Measurements from ENCODE around the gene TPD52L2.

TPD52L2 gene

DNA sequence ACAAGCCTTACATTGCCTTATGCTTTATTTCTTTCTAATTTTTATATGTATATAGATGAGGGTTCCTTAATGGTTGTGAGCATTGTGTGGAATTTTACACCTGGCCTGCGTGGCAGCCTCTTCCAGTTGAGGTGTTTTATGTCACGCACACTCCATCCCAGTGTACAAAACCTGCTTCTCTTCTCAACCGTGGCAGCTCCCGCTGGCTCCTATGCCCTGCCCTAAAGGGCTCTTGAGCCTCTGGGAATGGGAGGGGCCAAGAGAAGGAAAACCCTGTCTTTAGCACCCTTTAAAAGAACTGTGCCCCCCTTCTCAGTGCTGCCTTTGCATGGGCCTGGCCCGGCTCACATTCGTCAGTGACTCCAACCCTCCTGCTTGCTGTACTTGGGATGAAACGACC is 25.5 kb downstream of the TPD52L2 start:
- H3K4me3 ChIP-seq, result no peak overlapping the region
- peak overlapping the region in 4 of 21 experiments; percentile 45 to 66 (median 55) for H3K27ac ChIP-seq

DNA sequence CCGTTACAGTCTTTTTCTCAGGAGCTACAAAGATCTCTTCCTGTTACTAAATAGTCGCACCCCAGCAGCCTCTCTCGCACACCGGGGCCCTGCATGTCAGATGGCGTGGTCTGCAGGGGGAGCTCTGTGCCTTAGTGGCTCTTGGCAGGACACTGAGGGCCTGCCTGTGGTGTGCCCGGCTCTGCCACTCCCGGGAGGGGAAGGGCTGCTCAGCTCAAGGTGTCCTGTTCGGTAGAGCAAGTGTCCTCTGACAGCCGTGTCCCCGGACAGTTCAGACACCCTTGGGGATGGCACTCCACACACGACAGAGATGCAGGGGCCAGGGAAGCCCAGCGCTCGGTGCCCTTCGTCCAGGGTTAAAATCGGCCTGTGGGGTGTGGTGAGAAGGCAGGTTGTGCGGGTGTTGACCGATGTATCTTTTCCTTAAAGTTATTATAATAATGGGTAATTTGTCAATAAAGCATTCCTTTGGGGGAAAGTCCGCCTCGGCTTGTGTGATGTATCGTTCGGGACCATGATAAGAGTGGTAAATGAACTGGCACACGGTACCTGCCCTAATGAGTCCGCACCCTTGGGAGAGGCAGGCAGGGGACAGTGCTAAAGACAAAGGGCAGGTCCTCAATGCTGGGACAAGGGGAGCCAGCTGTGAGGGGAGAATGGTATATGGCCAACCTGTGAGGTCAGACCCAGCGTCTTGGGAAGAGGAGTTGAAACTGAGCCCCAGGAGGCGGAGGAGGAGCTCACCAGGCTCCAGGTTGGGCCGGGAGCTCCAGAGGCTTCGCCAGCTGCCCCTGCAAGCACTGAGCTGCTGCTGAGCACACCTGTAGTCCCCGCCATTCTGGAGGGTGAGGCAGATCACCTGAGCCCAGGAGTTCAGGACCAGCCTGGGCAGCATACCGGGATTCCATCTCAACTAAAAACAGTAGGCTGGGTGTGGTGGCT is 26.3 kb downstream of the TPD52L2 start:
- Histone ChIP-seq H3K4me3 (no peak overlapping the region), H3K27ac (peak overlapping the region in 3 of 21 experiments; percentile 45 to 66 (median 63))

DNA sequence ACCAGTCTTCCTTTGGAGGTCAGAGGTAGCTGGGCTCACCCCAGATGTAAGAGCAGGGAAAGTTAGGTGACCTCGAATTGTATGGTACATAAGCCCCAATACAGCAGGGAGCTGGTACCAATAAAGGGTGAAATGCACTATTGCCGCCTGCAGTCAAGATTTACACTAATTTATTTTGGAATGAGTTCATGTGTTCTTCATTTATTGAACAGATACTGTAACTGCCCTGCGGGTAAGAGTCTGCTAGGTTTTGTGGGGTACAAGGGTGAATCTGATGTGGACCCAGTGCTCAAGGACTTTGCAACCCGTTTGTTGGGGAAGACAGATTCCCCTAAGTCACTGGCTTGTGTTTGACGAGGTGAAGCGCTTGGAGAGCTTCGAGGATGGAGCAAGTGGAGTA is 27.3 kb downstream of the TPD52L2 start:
- Histone ChIP-seq H3K27ac (no peak overlapping the region), H3K4me3 (no peak overlapping the region)

DNA sequence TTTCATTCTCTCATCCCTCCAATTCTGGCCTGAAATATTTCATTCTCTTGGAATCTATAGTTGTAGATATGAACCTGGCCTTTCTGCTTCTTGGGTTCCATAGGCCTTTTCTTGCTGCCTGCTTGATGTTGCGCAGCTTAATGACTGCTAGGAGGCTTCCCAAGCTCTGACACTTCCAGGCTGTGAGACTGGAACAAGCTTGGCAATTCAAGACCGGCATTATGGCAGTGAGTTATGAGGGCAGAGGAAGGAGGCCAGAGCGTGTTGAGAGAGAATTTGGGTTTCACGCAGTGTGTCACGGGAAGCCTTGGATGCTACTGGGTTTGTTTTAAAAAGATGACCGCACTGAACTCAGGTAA is 28.9 kb downstream of the TPD52L2 start:
- peak overlapping the region in 19 of 21 experiments; percentile 29 to 94 (median 79) for H3K27ac ChIP-seq
- peak overlapping the region in 5 of 7 experiments; percentile 27 to 79 (median 74) for H3K4me3 ChIP-seq

DNA sequence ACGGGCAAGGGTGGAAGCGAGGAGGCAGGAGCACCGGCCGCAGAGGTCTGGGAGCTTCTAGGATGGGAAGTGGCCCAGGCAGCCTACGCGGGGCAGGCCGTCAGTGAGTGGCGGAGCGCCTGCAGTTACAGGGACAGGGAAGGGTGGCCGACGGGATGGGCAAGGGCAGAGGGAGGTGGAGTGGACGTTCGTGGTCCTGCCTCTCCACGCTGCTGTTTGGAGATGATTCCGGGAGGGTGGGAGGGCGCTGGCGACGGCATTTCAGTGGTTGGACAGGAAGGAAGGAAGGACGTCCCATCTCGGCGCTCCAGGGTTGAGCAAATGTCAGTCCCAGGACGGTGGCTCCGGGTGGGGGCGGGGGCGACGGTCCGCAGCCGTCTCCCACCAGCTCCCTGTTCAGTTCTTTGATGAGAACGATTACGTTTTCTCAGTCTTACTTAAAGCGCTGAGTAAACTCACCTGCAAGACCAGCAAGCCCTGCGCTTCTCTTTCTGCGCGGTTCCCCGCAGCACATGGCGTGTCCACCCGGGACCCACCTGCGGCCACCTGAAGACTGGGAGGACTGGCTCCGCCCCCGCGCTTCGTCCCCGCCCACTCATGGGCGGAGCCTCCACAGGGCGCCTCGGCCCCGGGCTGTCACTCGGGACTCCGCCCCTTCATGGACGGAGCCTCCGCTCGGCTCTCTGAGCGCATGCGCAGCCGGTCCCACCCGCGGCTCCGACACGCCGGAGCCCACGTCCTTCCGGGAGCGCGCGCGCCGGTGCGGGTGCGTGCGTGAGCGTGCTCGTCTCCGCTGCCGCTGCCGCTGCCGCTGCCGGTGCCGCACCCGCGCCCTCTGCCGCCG is 29.5 kb downstream of the TPD52L2 start, which contains the start of gene DNAJC5:
Gene DNAJC5, plus strand, starts transcription at position 769 of the 844 bp plus-strand sequence. CDS start 33,220 bp downstream, outside the sequence.
- Histone ChIP-seq H3K27ac (peak within 1 kb of the TSS; percentile 71 to 95 (median 90)), H3K4me3 (peak within 1 kb of the TSS; percentile 38 to 79 (median 70))

DNA sequence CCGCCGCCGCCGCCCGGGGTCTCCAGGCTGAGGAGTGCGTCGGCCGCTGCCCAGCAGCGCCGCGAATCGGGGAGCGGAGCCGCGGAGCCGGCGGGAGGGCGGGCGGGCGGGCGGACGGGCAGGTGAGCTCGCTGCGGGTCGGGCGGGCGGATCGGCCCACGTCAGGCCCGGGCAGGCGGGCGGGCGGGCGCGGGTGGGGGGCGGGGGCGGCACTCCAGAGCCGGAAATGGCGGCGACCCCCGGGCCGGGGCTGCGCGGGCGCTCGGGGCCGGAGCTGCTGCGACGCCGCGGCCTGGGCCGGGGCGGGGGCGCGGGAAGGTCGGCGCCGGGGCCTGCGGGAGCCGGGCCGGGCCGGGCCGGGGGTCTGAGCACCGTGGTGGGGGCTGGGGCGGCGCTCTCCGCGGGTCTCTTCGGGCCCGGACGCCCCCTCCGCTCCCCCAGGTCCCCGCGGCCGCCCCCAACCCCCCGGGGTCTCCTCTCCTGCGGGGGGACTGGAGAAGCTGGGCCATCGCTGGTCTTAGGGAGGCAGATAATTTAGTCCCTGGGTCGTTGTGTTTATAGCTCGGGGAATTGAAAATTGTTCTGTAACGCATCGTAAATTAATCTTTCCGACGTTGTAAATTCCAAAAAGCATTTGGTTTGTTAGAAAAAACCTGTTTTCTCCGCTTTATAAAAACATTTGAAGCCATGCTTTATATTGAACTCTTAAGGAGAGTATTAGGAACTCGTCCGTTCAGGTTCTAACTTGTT is 30.3 kb downstream of the TPD52L2 start:
- H3K27ac ChIP-seq, result peak overlapping the region; percentile 71 to 95 (median 90)

DNA sequence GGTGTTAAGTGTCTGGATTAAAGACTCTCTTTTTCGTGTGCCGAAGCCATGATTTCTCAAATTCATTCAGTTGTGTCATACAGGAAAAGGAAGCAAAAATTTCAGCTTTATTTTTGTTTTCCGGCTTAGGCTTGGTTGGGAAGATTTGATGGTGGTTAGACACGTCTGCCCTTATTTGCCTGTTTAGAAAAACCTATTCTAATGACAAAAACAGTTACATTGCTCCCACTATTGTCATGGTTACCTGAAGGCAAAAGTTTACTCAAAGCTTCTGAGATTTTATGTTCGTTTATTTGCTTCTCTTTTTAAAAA is 30.8 kb downstream of the TPD52L2 start:
- peak overlapping the region; percentile 38 to 79 (median 70) for H3K4me3 ChIP-seq
- H3K27ac ChIP-seq, result peak overlapping the region in 20 of 21 experiments; percentile 41 to 95 (median 90)

More for the DNA sequence above, 30.3 kb downstream of the TPD52L2 start:
- H3K4me3 ChIP-seq, result peak overlapping the region; percentile 38 to 79 (median 70)

DNA sequence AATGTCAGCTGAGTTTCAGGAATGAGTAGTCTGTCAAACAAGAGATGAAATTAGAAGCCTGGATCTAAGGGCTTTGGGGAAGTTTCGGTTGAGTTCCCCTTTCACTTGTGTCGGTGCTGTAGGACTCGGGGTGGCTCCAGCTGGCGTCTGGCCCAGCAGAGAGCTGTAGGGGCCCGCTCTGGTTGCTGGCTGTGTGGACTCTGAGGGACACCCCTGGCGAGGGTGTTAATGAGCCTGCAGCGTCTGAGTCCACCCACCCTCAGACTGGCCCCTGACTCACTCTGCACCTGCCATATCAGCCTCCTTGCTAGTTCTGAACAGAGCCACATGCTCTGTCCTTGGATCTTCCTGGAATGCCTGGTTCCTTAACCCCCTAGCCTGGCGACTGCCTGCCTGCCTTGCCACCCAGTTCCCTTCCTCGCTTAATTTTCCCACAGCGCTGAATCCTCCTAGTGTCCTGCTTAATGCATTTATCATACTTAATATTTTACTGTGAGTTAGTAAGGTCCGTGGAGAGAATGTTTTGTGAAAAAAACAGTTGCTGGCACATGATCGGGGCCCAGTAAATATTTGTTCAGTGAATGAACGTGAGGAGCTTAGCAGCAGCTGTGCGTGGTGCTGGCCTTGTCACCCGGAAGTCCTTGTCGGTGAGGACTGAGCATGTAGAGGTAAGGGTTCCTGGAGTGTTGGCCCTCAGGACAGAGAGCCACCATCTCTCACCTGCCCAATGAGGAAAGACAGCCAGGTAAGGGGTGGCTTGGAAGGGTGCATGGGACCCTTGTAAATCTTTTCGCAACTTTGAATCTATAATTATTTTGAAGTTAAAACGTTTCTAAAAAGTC is 31.4 kb downstream of the TPD52L2 start:
- H3K4me3 ChIP-seq, result peak overlapping the region; percentile 38 to 79 (median 70)
- peak overlapping the region; percentile 14 to 95 (median 90) for H3K27ac ChIP-seq

DNA sequence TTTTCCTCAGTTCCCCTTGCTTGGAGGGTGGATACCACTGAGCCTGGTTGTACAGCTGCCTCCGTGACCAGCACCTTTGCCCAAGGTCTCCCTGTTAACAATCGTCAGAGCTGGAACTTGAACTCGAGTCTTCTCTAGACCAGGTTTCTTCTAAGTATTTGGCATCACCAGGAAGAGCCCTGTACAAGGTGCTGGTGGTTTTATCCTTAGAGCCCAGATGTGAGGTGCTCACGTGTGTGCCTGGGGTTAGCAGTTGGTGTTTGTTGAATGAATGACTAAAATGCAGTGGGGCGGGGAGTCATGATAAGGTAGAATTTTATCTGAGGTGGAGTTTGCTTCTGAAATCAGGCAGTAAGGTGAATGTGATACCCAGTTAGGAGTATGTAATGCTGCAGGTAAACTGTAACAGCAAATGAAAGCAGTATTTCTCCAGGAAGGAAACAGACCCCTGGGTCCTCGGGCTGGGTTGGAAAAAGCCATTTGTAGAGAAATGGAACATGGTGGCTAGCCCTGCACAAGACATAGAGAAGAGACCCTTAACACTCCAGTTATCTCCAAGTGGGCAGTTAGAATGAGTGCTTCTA is 33.0 kb downstream of the TPD52L2 start:
- Histone ChIP-seq H3K27ac (peak overlapping the region in 1 of 21 experiments; percentile 11), H3K4me3 (no peak overlapping the region)

DNA sequence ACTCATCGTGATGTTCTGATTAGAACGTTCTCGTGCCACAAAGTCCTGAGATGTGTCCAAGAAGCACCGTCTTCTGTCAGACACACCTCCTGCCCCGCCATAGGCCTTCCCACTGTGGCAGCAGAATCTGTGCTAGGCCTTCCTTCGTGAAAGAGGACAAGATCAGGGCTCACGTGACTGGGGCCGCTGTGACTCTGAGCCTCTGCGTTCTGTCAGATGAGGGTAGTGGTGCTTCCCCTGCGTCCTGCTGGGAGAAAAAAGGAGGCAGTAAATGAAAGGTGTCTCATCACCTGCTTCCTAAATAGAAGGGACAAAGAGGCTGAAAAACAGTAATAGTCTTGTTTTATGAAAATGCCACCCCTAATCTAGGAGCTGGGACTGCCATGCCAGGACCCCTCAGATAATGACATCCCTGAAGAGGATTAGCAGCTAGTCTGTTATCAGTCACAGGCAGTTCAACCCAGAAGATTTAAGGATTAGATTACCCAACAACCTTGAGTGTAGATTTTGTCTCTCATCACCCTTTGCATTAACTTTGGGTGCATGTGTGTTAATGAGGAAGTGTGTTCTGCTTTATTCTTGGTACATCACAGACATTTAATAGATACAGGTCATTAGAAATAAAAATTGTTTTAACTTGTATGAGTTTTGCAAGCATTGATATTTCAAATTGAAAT is 34.0 kb downstream of the TPD52L2 start:
- H3K27ac ChIP-seq, result no peak overlapping the region
- H3K4me3 ChIP-seq, result no peak overlapping the region

DNA sequence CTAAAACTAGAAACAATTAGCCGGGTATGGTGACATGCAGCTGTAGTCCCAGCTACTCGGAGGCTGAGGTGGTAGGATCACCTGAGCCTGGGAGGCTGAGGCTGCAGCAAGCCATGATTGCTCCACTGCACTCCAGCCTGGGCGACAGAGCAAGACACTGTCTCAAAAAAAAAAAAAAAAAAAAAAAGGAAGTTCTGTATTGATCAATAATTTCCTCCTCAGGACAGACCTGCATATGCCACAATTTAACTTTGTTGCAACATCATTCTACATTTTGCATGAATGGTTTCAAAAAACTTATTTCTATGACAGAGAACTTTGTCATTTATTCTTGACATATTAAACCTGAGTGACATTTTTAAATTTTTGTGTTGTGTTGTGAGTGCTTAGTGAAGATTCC is 35.3 kb downstream of the TPD52L2 start:
- peak overlapping the region in 2 of 21 experiments; percentile 14 to 43 for H3K27ac ChIP-seq
- H3K4me3 ChIP-seq, result no peak overlapping the region

DNA sequence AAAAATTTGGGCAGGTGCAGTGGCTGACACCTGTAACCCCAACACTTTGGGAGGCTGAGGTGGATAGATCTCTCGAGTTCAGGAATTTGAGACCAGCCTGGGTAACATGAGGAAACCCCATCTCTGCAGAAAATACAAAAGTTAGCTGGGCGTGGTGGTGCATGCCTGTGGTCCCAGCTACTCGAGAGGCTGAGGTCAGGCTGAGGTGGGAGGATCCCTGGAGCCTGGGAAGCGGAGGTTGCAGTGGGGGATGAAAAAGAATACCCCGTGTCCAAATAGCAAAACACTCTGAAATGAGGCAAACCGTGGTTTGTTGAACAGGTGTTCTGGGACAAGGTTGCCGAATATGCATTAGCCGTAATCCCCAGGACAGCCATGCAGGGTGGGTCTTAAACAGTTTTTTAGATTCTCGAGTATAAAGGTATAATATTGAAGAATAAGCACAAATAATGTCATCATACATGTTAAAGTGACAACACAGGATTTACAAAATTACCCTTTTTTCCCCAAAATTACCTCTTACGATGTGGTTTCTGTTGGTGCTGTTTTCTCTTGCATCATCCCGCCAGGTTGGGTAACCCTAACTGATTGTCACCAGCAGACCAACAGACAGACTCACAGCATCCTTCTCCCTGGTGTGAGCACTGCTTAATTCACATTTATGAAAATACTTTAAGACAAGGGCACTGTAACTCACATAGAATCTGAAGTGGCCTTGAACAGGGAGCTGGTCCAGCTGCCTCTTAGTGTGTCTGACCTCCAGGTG is 38.9 kb downstream of the TPD52L2 start:
- Histone ChIP-seq H3K27ac (peak overlapping the region in 2 of 21 experiments; percentile 7 to 12), H3K4me3 (no peak overlapping the region)

DNA sequence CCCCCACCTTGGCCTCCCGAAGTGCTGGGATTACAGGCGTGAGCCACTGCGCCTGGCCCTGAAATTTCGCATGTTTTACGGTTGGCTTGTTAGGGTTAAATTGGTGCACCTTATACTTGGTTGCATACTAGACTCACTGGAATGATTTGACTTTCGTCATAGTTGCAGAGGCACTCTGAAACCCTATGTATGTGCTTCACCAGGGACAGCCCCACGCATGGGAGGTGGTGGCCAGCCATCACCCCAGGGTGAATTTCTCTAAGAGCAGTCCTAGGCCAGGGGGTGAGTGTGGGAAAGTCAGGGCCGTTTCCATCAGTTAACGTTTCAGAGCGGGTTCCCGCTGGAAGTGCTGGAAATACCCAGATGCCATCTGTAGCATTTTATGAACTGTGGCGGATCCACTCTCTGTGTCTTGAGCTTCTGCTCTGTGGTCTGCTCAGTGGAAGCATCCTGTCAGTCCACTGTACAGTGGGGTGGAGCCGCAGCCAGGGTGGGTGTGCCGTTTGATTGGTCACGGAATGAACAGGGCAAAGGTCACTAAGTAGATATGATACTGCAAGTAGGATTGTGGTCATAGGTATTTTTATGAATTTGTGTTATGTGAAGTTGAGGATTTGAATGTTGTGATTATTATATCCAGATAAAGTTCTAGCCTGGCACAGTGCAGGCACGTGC is 43.1 kb downstream of the TPD52L2 start:
- no peak overlapping the region for H3K4me3 ChIP-seq
- H3K27ac ChIP-seq, result no peak overlapping the region

DNA sequence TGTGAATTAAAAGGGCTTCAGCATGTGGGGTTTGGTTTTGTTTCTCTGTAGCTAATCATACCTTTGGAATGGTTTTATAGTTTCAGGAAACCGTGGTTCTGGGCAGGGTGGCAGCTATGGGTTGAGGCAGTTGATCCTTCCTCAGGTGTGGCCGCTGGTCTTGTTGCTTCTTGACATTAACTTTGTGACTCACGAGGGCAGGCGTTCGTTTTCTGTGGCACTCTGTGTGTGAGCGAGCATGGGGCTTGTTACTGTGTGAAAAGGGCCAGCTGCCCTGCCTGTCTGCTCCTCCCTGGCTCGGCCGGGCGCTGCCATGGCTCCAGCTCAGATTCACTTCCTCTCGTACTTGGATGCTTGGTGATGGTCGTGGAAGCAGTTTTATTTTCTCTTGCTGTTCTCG is 46.1 kb downstream of the TPD52L2 start:
- Histone ChIP-seq H3K27ac (peak overlapping the region in 15 of 21 experiments; percentile 5 to 68 (median 30)), H3K4me3 (no peak overlapping the region)

DNA sequence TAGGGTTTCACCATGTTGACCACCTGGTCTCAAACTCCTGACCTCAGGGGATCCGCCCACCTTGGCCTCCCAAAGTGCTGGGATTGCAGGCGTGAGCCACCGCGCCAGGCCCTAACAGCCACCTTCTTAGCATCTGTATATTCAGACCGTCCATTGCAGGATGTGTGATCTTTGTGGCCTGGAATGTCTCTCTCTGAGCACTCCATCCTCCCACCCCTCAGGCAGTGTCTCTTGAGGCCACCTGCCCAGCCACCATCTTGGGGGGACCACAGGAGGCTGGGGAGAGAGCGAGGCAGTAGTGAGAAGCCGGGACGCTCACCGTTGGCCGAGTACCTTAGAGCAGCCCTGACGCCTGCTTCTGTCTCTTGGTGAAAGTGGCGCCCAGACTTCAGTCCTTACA is 48.7 kb downstream of the TPD52L2 start:
- H3K4me3 ChIP-seq, result no peak overlapping the region
- no peak overlapping the region for H3K27ac ChIP-seq

DNA sequence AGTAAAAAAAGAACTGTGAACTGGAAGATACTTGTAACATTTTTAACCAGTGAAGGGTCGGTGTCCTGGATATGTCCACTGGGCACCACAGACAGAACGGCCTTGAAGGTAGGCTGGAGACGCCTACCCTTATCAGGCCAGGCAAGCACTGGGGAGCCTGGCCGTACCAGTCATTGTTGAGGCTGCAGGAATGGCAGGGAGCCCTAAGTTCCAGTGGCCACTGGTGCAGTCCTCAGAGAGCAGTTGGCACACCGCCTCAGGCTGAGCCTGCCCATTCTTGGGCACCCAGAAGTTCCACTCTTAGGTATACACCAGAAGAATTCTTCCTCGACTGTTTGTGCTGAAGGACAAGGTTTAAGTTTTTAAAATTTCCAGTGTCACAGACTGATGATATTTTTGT is 50.4 kb downstream of the TPD52L2 start:
- Histone ChIP-seq H3K4me3 (no peak overlapping the region), H3K27ac (no peak overlapping the region)
